Measurements from ENCODE around the gene CAMK2D.

- TF ChIP-seq CTCF (IDR thresholded peaks at IDR 0.05) (no peak), POLR2A (IDR thresholded peaks at IDR 0.05) (no peak), POLR2AphosphoS5 (IDR thresholded peaks at IDR 0.05) (no peak)
Measured at GRCh38 chr4:113627321-113627720, 134.2 kb downstream of the CAMK2D start.

All from stomach (tissue), 4 donors.